Breast epithelium (tissue), 3 donors: Measurements from ENCODE around the gene ALDH1A3.

Source experiments
- POLR2A ChIP-seq: fragments of 450-650 bp; IDR thresholded peaks from one replicate; pipeline ENCODE4 v1.6.1; 2016; ENCODE audit warnings: antibody characterized with exemption, mild to moderate bottlenecking, moderate library complexity
- POLR2AphosphoS5 ChIP-seq, 3 donors: sonication (generic); formaldehyde crosslinking; IDR thresholded peaks; one replicate each; pipeline ENCODE4 v1.6.1; 2017; ENCODE audit warnings: antibody characterized with exemption in 3 of 3
- TF ChIP-seq, protein P1 (sequence below), 3 donors: fragments of 450-650 bp; IDR thresholded peaks; one replicate each; pipeline ENCODE4 v1.5.1; 2016 to 2017; ENCODE audit warnings: antibody characterized with exemption in 3 of 3, mild to moderate bottlenecking in 3 of 3, moderate library complexity in 3 of 3

DNA sequence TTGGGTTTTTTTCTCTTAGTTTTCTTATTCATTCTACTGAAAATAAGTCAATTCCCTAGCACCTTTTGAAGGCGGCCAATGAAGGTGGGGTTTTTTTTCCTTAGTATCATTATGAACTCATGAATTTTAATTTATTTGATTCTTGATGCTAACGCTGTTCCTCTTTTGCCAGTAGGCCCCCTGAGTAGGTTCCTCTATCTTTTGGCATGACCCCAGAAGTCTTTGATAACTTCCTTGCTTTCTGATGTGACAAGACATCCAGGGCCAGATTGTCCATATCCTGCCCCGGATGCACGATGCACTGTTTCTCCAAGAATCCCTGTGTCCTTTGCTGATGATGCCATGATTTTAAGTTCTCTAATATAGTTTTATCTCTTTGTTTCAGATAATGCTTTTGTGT lies 60.2 kb downstream of the ALDH1A3 start:
- TF ChIP-seq, protein P1, sequence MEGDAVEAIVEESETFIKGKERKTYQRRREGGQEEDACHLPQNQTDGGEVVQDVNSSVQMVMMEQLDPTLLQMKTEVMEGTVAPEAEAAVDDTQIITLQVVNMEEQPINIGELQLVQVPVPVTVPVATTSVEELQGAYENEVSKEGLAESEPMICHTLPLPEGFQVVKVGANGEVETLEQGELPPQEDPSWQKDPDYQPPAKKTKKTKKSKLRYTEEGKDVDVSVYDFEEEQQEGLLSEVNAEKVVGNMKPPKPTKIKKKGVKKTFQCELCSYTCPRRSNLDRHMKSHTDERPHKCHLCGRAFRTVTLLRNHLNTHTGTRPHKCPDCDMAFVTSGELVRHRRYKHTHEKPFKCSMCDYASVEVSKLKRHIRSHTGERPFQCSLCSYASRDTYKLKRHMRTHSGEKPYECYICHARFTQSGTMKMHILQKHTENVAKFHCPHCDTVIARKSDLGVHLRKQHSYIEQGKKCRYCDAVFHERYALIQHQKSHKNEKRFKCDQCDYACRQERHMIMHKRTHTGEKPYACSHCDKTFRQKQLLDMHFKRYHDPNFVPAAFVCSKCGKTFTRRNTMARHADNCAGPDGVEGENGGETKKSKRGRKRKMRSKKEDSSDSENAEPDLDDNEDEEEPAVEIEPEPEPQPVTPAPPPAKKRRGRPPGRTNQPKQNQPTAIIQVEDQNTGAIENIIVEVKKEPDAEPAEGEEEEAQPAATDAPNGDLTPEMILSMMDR (IDR thresholded peaks at IDR 0.05): no peak
- TF ChIP-seq POLR2A: no peak
- no peak for TF ChIP-seq POLR2AphosphoS5 (IDR thresholded peaks at IDR 0.05)
